T-helper 1 cell treated with Interleukin-12 subunit alpha and Interleukin-12 subunit beta and Interleukin-4 antibody, amounts not matched to agents 30 μg/mL and 1 μg/mL, for 36 hours (primary cell): ENCODE measurements around the gene NHSL1.

ENCODE experiments used
- H3K27ac Mint-ChIP-seq: one replicate; pipeline ENCODE4 v1.8.0; 2021; ENCODE audit warnings: mild to moderate bottlenecking, mixed read lengths
- H3K27me3 Mint-ChIP-seq: one replicate; pipeline ENCODE4 v1.8.0; 2021; ENCODE audit warnings: low read depth, mixed read lengths
- H3K36me3 Mint-ChIP-seq: one replicate; pipeline ENCODE4 v1.8.0; 2021; ENCODE audit warnings: low read depth, mixed read lengths
- H3K4me1 Mint-ChIP-seq: one replicate; pipeline ENCODE4 v1.8.0; 2021; ENCODE audit warnings: low read depth, mixed read lengths
- H3K4me3 Mint-ChIP-seq: one replicate; pipeline ENCODE4 v1.8.0; 2021; ENCODE audit warnings: mild to moderate bottlenecking, moderate library complexity, mixed read lengths
- H3K9me3 Mint-ChIP-seq: one replicate; pipeline ENCODE4 v1.8.0; 2021; ENCODE audit warnings: mixed read lengths

NHSL1 gene, protein sequence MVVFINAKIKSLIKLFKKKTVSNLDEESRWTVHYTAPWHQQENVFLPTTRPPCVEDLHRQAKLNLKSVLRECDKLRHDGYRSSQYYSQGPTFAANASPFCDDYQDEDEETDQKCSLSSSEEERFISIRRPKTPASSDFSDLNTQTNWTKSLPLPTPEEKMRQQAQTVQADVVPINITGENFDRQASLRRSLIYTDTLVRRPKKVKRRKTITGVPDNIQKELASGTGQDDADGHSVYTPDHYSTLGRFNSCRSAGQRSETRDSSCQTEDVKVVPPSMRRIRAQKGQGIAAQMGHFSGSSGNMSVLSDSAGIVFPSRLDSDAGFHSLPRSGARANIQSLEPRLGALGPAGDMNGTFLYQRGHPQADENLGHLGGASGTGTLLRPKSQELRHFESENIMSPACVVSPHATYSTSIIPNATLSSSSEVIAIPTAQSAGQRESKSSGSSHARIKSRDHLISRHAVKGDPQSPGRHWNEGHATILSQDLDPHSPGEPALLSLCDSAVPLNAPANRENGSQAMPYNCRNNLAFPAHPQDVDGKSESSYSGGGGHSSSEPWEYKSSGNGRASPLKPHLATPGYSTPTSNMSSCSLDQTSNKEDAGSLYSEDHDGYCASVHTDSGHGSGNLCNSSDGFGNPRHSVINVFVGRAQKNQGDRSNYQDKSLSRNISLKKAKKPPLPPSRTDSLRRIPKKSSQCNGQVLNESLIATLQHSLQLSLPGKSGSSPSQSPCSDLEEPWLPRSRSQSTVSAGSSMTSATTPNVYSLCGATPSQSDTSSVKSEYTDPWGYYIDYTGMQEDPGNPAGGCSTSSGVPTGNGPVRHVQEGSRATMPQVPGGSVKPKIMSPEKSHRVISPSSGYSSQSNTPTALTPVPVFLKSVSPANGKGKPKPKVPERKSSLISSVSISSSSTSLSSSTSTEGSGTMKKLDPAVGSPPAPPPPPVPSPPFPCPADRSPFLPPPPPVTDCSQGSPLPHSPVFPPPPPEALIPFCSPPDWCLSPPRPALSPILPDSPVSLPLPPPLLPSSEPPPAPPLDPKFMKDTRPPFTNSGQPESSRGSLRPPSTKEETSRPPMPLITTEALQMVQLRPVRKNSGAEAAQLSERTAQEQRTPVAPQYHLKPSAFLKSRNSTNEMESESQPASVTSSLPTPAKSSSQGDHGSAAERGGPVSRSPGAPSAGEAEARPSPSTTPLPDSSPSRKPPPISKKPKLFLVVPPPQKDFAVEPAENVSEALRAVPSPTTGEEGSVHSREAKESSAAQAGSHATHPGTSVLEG (N-terminal part only)

GRCh38 chr6:138499303-138500018 lies at the start of gene NHSL1:
TSS of gene NHSL1 (minus strand) at chr6:138499494. CDS start at chr6:138499290, 204 bp downstream.
- Mint-ChIP-seq H3K27me3 (peaks cover 45% of the 10 kb centered on the region), H3K9me3 (no peaks in the 10 kb centered on the region), H3K27ac (no peak within 1 kb of the TSS), H3K4me1 (peaks cover 7% of the 10 kb centered on the region), H3K36me3 (no peaks in the 10 kb centered on the region), H3K4me3 (no peak within 1 kb of the TSS)

DNA sequence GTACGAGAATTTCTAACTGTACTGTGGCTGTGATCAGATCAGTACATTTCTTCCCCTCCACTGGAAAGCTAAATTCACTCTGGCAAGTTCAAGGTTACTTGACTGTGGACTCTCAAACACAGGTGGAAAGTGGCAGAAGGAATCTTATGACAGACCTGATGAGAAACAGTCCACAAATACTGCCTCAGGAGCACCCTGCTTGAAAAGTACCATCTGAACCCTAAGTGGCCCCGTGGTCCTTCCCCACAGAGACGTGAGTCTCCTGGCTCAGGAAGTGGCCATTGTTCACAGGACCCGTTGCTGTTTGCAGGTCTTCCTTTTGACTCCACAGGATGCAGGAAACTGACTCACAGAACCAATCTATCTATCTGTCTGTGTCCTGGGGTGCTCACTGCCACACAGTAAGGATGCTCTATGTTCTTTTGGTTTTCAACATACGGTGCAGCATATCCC lies 47.5 kb upstream of the NHSL1 start:
- H3K4me1 Mint-ChIP-seq, result peaks cover 13% of the 10 kb centered on the region
- no peaks in the 10 kb centered on the region for H3K9me3 Mint-ChIP-seq
- H3K27ac Mint-ChIP-seq, result no peak overlapping the region
- no peak overlapping the region for H3K4me3 Mint-ChIP-seq
- H3K36me3 Mint-ChIP-seq, result no peaks in the 10 kb centered on the region
- H3K27me3 Mint-ChIP-seq, result peaks cover 23% of the 10 kb centered on the region

DNA sequence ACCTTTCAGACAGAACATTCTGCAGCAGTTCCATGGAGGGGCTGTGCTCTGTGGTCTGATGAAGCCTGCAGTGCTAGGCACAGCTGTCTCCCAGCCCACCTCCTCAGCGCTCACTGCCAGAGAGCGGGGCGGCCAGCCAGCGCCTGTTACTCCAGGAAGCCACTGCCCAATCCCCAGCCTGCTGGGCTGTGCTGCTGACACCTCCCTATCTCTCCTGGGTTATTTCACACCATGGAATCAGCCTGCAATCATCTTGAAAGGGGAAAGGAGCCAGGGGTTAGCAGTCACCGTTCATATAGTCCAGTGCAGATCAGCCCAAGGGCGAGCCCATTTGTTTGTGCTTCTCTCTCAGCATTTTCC lies 46.3 kb upstream of the NHSL1 start:
- Mint-ChIP-seq H3K4me1 (peaks cover 13% of the 10 kb centered on the region), H3K27ac (no peak overlapping the region), H3K27me3 (peaks cover 23% of the 10 kb centered on the region), H3K4me3 (no peak overlapping the region), H3K36me3 (no peaks in the 10 kb centered on the region), H3K9me3 (no peaks in the 10 kb centered on the region)

DNA sequence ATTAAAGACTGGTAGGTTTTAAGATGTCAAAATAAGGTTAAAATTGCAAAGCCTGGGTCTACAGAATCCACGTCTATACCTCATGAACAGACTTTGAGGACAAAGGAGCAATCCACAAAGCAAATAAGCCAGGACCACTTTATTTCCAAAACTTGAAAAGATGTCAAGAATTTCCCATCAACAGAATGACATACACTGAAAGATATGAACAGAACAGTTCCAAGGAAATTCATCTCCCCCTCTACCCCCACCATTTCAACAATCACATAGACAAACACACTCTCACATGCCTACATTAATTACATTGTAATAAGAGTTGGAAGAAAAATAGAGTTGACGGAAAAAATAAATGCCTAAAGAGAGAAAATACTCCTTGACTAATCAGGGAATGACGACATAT lies 45.2 kb upstream of the NHSL1 start:
- H3K9me3 Mint-ChIP-seq, result no peaks in the 10 kb centered on the region
- no peak overlapping the region for H3K27ac Mint-ChIP-seq
- H3K4me1 Mint-ChIP-seq, result peaks cover 13% of the 10 kb centered on the region
- H3K27me3 Mint-ChIP-seq, result peaks cover 25% of the 10 kb centered on the region
- no peaks in the 10 kb centered on the region for H3K36me3 Mint-ChIP-seq
- H3K4me3 Mint-ChIP-seq, result no peak overlapping the region

- Mint-ChIP-seq H3K27me3 (peaks cover 30% of the 10 kb centered on the region), H3K4me1 (peaks cover 13% of the 10 kb centered on the region), H3K27ac (no peak overlapping the region), H3K9me3 (no peaks in the 10 kb centered on the region), H3K4me3 (no peak overlapping the region), H3K36me3 (no peaks in the 10 kb centered on the region)
Observed at GRCh38 chr6:138543657-138544056, 44.4 kb upstream of the NHSL1 start.

GRCh38 chr6:138541823-138542481 lies 42.7 kb upstream of the NHSL1 start:
- Mint-ChIP-seq H3K27ac (no peak overlapping the region), H3K27me3 (peaks cover 34% of the 10 kb centered on the region), H3K9me3 (no peaks in the 10 kb centered on the region)

DNA sequence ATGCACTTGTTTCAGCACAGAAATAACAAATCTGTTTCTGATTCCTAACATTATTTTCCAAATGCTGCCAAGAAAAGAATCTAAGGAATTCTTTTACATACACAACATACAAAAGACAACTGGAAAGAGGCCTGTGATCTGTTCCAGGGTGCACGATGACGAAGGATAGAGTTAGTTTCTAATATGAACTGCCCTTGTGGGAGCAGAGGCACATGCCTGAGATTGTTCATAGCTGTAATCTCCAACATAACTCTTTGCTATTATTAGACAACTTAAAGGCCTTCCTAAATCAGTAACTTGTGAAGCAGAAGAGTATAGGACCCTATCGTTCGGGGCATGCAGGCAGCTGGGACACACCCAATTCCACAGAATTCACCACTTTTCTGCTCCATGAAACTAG lies 41.2 kb upstream of the NHSL1 start:
- Mint-ChIP-seq H3K27me3 (peaks cover 41% of the 10 kb centered on the region), H3K9me3 (no peaks in the 10 kb centered on the region)

More at GRCh38 chr6:138541823-138542481, 42.7 kb upstream of the NHSL1 start:
- peaks cover 6% of the 10 kb centered on the region for H3K4me1 Mint-ChIP-seq
- H3K36me3 Mint-ChIP-seq, result no peaks in the 10 kb centered on the region
- no peak overlapping the region for H3K4me3 Mint-ChIP-seq

DNA sequence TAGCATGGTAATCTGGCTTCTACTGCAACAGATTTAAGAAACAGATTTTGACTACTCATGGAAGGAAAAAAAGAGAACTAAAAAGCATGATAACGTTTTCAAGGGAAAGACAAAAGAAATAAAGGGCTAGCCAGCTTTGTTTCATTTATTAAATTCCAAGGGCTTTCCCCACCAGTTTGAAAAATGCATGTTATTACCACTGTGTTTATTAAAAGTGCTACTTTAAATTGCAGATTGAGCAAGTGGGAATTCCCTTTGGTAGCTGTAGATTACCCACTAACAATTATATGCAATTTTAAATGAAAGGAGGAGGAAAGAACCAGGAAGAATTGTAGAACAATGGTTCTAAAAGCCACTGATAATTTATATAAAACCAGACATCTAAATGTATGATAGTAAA lies 40.6 kb upstream of the NHSL1 start:
- no peak overlapping the region for H3K27ac Mint-ChIP-seq
- no peaks in the 10 kb centered on the region for H3K36me3 Mint-ChIP-seq
- H3K4me1 Mint-ChIP-seq, result no peaks in the 10 kb centered on the region
- H3K4me3 Mint-ChIP-seq, result no peak overlapping the region
- no peaks in the 10 kb centered on the region for H3K9me3 Mint-ChIP-seq
- H3K27me3 Mint-ChIP-seq, result peaks cover 41% of the 10 kb centered on the region

More for the DNA sequence above, 41.2 kb upstream of the NHSL1 start:
- Mint-ChIP-seq H3K36me3 (no peaks in the 10 kb centered on the region), H3K4me3 (no peak overlapping the region), H3K27ac (no peak overlapping the region), H3K4me1 (peaks cover 2% of the 10 kb centered on the region)

GRCh38 chr6:138538390-138539031 lies 39.2 kb upstream of the NHSL1 start:
- Mint-ChIP-seq H3K27me3 (peaks cover 42% of the 10 kb centered on the region), H3K4me3 (no peak overlapping the region), H3K36me3 (no peaks in the 10 kb centered on the region)

DNA sequence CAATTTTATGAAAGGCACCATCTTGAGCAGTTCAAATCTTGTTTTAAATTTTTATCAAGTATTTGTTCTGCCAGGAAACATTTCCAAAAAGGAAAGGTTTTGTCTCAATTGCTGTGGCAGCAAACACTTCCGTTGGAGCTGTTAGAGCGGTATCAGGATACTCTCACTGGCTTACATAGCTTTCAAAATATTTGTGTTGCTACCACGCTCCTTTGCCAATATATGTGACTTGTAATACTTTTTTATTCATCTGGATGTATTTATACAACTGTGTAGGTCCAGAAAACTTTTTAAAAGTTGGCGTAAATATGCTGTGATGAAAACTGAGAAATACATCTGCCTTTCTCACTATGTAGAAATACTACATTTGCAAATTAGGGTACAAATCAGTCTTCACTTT lies 37.8 kb upstream of the NHSL1 start:
- no peak overlapping the region for H3K4me3 Mint-ChIP-seq
- no peak overlapping the region for H3K27ac Mint-ChIP-seq
- H3K36me3 Mint-ChIP-seq, result no peaks in the 10 kb centered on the region
- no peaks in the 10 kb centered on the region for H3K9me3 Mint-ChIP-seq
- no peaks in the 10 kb centered on the region for H3K4me1 Mint-ChIP-seq
- H3K27me3 Mint-ChIP-seq, result peaks cover 43% of the 10 kb centered on the region

More at GRCh38 chr6:138538390-138539031, 39.2 kb upstream of the NHSL1 start:
- H3K27ac Mint-ChIP-seq, result no peak overlapping the region
- H3K9me3 Mint-ChIP-seq, result no peaks in the 10 kb centered on the region
- H3K4me1 Mint-ChIP-seq, result no peaks in the 10 kb centered on the region

- Mint-ChIP-seq H3K9me3 (no peaks in the 10 kb centered on the region), H3K4me1 (no peaks in the 10 kb centered on the region), H3K36me3 (no peaks in the 10 kb centered on the region), H3K27ac (no peak overlapping the region), H3K27me3 (peaks cover 51% of the 10 kb centered on the region), H3K4me3 (no peak overlapping the region)
Observed at GRCh38 chr6:138535728-138536455, 36.6 kb upstream of the NHSL1 start.

DNA sequence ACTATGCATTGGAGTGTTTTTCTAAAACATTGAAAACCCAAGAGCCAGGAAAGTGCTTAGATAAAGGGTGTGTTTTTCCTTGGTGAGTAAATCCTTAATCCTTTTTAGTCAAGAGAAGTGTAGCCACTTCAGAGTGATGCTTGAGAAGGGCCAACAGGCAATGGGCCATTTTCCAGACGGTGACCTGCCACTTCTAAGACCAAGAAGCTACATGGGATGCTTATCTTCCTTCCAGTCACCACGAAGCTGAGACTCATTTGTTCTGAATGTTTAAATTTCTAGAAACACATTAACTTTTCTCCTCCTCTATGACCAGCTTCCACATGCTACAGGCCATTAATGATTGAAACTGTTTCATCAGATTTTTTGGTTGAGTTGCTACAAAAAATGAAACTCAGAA lies 34.4 kb upstream of the NHSL1 start:
- Mint-ChIP-seq H3K4me1 (no peaks in the 10 kb centered on the region), H3K27me3 (peaks cover 44% of the 10 kb centered on the region), H3K27ac (no peak overlapping the region), H3K4me3 (no peak overlapping the region), H3K9me3 (no peaks in the 10 kb centered on the region), H3K36me3 (no peaks in the 10 kb centered on the region)
